ENCODE results near the gene AGFG2.
"Not testable (repeated sequence)": the region's sequence is repeated elsewhere in the genome, so short reads cannot be mapped to it uniquely, and the experiment has no call there.

AGFG2 gene

GRCh38 chr7:100538654-100539435 lies at the start of gene AGFG2:
Gene AGFG2, plus strand, starts transcription at chr7:100539203. Its CDS starts 144 bp downstream, at chr7:100539347.
- peak; percentile 82 for FAIRE-seq
- peak; percentile 94 for DNase-seq (ENCODE audit: insufficient read length, low spot score)

- no peak for FAIRE-seq
- DNase-seq (ENCODE audit: insufficient read length, low spot score) = no peak
These were observed 49.2 kb upstream of the AGFG2 start for GRCh38 chr7:100489824-100490223.

- FAIRE-seq (no peak), DNase-seq (ENCODE audit: insufficient read length, low spot score) (no peak)
These were observed 48.4 kb upstream of the AGFG2 start for GRCh38 chr7:100490483-100491191.

GRCh38 chr7:100491192-100491578 lies 47.8 kb upstream of the AGFG2 start:
- FAIRE-seq (no peak), DNase-seq (ENCODE audit: insufficient read length, low spot score) (no peak)

GRCh38 chr7:100492738-100493475 lies 46.1 kb upstream of the AGFG2 start:
- DNase-seq (ENCODE audit: insufficient read length, low spot score) (no peak), FAIRE-seq (no peak)

- DNase-seq (ENCODE audit: insufficient read length, low spot score) = no peak
- FAIRE-seq = no peak
These were observed 45.3 kb upstream of the AGFG2 start for GRCh38 chr7:100493476-100494264.

GRCh38 chr7:100496509-100496908 lies 42.5 kb upstream of the AGFG2 start:
- DNase-seq (ENCODE audit: insufficient read length, low spot score) (no peak), FAIRE-seq (no peak)

- DNase-seq (ENCODE audit: insufficient read length, low spot score); FAIRE-seq: not testable (repeated sequence)
These were observed 38.3 kb upstream of the AGFG2 start for GRCh38 chr7:100500743-100501142.

- DNase-seq (ENCODE audit: insufficient read length, low spot score); FAIRE-seq: not testable (repeated sequence)
These were observed 35.0 kb upstream of the AGFG2 start for GRCh38 chr7:100504031-100504430.

GRCh38 chr7:100504887-100505611 lies 34.0 kb upstream of the AGFG2 start:
- no peak for DNase-seq (ENCODE audit: insufficient read length, low spot score)
- no peak for FAIRE-seq

GRCh38 chr7:100506356-100506923 lies 32.6 kb upstream of the AGFG2 start:
- no peak for FAIRE-seq
- no peak for DNase-seq (ENCODE audit: insufficient read length, low spot score)

GRCh38 chr7:100509231-100509630 lies 29.8 kb upstream of the AGFG2 start:
- no peak for DNase-seq (ENCODE audit: insufficient read length, low spot score)
- FAIRE-seq = no peak

- DNase-seq (ENCODE audit: insufficient read length, low spot score) (no peak), FAIRE-seq (no peak)
These were observed 28.4 kb upstream of the AGFG2 start for GRCh38 chr7:100510437-100511239.

GRCh38 chr7:100513212-100513810 lies 25.7 kb upstream of the AGFG2 start:
- DNase-seq (ENCODE audit: insufficient read length, low spot score) (no peak), FAIRE-seq (no peak)

GRCh38 chr7:100515072-100515532 lies 23.9 kb upstream of the AGFG2 start:
- DNase-seq (ENCODE audit: insufficient read length, low spot score) (peak; percentile 54), FAIRE-seq (no peak)

- DNase-seq (ENCODE audit: insufficient read length, low spot score) = peak; percentile 41
- FAIRE-seq = no peak
These were observed 22.7 kb upstream of the AGFG2 start for GRCh38 chr7:100516135-100516812.

GRCh38 chr7:100517305-100517704 lies 21.7 kb upstream of the AGFG2 start:
- DNase-seq (ENCODE audit: insufficient read length, low spot score) = no peak
- FAIRE-seq = no peak

GRCh38 chr7:100519580-100519979 lies 19.4 kb upstream of the AGFG2 start:
- DNase-seq (ENCODE audit: insufficient read length, low spot score) (no peak), FAIRE-seq (no peak)
